Right renal cortex interstitium (tissue), 3 donors: ENCODE data around the gene TIE1. TPM values are rescaled to one million over a fixed set of nuclear protein-coding genes. Genes with fewer than 3 reads are reported as not detected.
"Not testable (repeated sequence)": the region's sequence is repeated elsewhere in the genome, so short reads cannot be mapped to it uniquely, and the experiment has no call there.

Experiments used
- DNase-seq, 3 donors: peaks; one replicate each; pipeline ENCODE4 v3.0.0-alpha.2; 2013; ENCODE audit warnings: low read depth in 3 of 3, low spot score in 2 of 3
- polyA plus RNA-seq, 3 donors: library from polyadenylated mRNA; unstranded; fragments of 120-200 nt; gene quantifications; one replicate each; pipeline ENCODE4 v1.2.1, GENCODE V29; 2013; ENCODE audit not compliant: insufficient read length in 3 of 3

Gene TIE1
- polyA plus RNA-seq, 3 donors, result 42.6 to 51.4 (median 44.6) TPM

GRCh38 chr1:43357251-43357650 is 56.5 kb downstream of the TIE1 start:
- DNase-seq, result no peak

GRCh38 chr1:43358121-43358745 is 57.5 kb downstream of the TIE1 start:
- no peak for DNase-seq

GRCh38 chr1:43358746-43359693 is 58.2 kb downstream of the TIE1 start, which contains the start of gene CDC20:
CDC20 (plus strand) TSS chr1:43358981; CDS start chr1:43359216, 235 bp downstream.
- peak; percentile 87 to 98 (median 90) for DNase-seq

- no peak for DNase-seq
Observed at GRCh38 chr1:43359696-43360095, 58.9 kb downstream of the TIE1 start.

GRCh38 chr1:43360616-43361015 is 59.8 kb downstream of the TIE1 start:
- no peak for DNase-seq

- DNase-seq, result no peak
Observed at GRCh38 chr1:43363283-43363934, 62.6 kb downstream of the TIE1 start.

GRCh38 chr1:43363935-43364525 is 63.2 kb downstream of the TIE1 start:
- DNase-seq, result no peak

- DNase-seq, result no peak
Observed at GRCh38 chr1:43365678-43366077, 64.9 kb downstream of the TIE1 start.

- DNase-seq, result no peak
Observed at GRCh38 chr1:43366179-43366578, 65.4 kb downstream of the TIE1 start.

- DNase-seq, result no peak
Observed at GRCh38 chr1:43366601-43367025, 65.8 kb downstream of the TIE1 start.

- DNase-seq, result no peak
Observed at GRCh38 chr1:43367026-43367903, 66.5 kb downstream of the TIE1 start.

- no peak for DNase-seq
Observed at GRCh38 chr1:43367904-43368645, 67.3 kb downstream of the TIE1 start, which contains the start of gene ELOVL1. ELOVL1 (minus strand) TSS chr1:43368011; CDS start chr1:43365609, 2,402 bp downstream.

- DNase-seq, result no peak
Observed at GRCh38 chr1:43368646-43369020, 67.9 kb downstream of the TIE1 start.

GRCh38 chr1:43369779-43370178 is 69.0 kb downstream of the TIE1 start:
- not testable (repeated sequence) for DNase-seq

- DNase-seq, result no peak
Observed at GRCh38 chr1:43370564-43370963, 69.8 kb downstream of the TIE1 start.

- no peak for DNase-seq
Observed at GRCh38 chr1:43372172-43372571, 71.4 kb downstream of the TIE1 start.
